Stimulated activated CD4-positive, alpha-beta T cell treated with anti-CD3 and anti-CD28 coated beads, Interleukin-2, amount 100 ng/mL, for 4 hours (primary cell): ENCODE measurements around the gene MYO1F.

Experiments
- DNase-seq: peaks from one replicate; pipeline ENCODE4 v3.0.0-alpha.2; 2020; ENCODE audit warnings: low read depth

MYO1F gene

DNA sequence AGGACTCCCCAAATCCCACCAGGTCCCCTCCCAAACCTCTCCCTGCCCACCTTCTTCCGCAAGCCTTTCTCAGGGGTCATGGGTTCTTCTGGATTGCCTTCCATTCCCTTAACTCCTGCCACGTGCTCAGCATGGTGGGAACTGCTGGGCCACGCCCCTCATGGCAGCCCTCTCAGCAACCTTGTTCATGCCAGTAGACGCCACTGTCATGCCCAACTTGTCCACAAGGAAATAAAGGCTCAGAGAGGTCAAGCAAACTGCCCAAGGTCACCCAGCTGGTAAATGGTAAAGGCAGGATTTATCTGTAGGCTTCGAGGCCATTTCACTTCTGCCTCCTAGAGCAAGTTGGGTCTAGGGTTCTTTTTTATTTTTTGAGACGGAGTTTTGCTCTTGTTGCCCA lies 85.7 kb downstream of the MYO1F start:
- no peak for DNase-seq

DNA sequence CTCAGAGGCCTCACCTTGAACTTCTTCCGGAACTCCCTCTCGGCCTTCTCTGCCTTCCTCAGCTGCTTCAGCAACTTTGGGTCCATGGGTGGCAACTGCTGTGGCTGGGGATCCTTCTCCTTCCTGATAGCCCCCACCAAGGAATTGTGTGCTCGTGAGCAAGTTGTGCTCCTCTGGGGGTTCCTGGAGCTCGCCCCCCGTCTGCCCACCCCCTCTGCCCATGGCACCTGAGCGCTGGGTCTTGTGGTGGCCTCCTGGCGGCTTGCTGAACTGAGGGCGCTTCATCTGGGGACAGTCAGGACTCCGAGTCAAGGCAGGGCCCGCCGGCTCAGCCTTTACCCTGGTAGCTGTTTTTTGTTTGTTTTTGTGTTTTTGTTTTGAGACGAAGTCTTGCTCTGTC lies 86.4 kb downstream of the MYO1F start:
- no peak for DNase-seq

DNA sequence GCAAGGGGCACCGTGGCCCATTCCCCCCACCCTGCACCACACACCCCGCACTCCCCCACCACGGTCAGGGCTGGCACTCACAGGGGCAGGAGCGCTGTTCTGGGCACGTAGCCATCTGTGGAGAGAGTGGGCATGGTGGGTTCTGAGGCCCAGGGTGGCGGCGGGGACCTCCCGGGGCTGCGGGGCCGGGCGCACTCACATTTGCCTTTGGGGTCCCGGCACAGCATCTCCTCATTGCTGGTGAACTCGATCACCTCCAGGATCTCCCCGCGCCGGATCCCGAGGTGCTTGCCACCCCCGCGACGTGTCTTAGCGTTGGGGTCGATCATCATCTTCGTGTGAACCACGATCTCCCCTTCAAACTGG lies 86.9 kb downstream of the MYO1F start:
- no peak for DNase-seq

DNA sequence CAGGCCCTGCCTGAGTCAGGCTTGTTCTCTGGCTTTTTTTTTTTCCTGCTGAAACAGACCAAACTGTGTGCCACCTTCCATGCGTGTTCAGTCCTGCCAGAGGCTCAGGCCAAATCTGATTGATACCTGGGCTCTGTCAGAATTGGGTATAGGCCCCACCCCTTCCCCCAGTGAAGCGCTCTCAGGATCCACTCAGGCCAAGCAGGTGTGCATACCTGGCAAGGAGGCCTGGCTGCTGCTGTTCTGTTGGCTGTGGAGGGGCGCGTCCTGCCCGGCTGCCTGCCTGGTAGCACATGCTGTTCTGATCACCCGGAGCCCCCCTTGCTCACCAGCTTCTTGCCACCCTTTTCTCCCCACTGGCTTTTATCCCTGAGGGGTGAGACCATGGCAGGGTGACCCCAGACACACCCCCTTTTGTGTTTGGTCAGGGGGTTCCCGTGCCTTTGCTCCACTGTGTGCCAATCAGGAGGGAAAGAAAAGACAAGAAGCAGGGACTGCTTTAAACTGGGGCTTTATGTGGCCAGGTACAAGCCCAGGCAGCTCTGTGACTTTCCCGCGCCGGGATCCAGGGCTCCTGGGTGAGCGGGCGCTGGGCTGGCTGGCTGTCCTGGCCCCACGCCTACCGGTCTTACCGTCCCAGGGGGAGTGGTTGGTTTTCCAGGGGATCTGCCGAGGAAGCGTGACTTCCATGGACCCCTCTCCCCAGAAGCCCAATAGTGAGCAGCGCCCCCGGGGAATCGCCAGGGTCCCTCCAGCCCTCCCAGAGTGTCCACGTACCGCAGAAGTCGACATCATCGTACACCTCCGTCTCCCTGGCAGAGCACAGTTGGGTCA lies 87.5 kb downstream of the MYO1F start:
- DNase-seq = no peak

DNA sequence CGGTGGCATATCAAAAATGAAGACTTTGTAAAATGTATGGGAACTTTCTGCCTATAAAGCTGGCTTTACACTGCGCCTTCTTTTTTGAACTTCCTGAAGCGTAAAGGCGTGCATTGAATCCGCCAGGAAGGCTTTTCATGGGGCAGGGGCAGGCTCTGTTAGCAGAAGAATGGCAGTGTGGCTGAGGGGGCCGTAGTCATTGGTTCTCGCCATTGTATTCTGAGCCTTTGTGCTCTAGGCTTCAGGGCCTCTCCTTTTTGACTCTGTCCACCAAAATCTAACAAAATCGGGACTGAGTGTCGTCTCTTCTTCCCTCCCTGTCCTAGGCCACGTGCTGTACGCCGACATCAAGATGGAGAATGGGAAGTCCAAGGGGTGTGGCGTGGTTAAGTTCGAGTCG lies 88.9 kb downstream of the MYO1F start:
- DNase-seq = no peak

DNA sequence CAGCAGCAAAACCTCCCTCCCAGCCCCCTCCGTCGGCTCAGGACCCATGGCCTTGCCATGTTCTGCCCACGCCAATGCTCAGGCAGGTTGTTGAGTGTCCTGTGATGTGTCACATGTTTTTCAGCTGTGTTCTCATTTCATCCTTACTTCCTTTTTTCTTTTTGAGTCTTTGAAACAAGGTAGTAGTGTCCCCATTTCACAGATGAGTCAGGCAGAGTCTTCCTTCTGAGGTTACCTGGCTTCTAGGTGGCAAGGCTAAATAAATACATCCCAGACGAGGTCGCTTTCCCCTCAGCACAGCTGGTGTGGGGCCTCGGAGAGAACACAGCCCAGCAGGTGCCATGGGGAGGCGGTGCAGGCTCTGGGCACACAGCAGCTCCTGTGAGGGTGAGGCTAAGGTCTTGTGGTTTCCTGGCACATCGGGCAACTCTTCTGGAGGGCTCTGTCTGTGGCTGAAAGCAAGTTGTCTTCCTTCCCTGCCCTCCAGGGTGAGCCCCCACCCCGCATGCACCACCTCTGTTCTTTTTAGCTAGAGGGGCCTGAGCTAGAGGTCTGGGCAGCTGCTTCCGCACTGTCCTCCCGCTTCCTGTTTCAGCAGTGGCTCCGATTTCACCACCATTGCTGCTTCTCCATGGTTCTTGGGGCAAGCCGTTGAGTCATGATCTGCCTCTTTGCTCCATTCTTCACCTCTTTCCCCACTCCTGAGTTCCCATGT lies 89.9 kb downstream of the MYO1F start:
- DNase-seq = peak; percentile 10

DNA sequence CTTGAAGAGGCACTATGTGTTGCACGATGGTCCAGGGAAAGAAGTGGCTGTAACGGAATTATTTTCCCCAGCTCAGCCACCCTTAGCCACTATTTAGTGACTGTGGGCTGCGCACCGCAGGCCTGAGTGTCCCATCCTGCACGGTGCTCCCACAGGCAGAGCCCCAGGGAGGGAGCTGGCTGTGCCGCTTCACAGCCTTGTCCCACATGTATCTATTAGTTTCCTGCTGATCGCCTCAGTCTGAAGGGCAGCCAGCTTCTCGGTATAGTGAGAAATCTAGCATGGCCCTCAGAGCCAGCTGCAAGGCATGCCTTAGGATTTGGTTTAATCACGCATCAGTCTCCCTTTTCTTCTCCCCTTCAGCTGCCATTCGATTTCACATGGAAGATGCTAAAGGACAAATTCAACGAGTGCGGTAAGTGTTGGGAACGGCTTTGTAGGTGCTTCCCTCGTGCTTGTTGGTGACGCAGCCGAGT lies 90.5 kb downstream of the MYO1F start:
- no peak for DNase-seq

DNA sequence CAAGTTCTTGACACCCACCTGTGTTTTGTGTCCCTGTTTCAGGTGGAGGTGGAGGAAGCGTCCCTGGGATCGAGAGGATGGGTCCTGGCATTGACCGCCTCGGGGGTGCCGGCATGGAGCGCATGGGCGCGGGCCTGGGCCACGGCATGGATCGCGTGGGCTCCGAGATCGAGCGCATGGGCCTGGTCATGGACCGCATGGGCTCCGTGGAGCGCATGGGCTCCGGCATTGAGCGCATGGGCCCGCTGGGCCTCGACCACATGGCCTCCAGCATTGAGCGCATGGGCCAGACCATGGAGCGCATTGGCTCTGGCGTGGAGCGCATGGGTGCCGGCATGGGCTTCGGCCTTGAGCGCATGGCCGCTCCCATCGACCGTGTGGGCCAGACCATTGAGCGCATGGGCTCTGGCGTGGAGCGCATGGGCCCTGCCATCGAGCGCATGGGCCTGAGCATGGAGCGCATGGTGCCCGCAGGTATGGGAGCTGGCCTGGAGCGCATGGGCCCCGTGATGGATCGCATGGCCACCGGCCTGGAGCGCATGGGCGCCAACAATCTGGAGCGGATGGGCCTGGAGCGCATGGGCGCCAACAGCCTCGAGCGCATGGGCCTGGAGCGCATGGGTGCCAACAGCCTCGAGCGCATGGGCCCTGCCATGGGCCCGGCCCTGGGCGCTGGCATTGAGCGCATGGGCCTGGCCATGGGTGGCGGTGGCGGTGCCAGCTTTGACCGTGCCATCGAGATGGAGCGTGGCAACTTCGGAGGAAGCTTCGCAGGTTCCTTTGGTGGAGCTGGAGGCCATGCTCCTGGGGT lies 91.5 kb downstream of the MYO1F start:
- DNase-seq = no peak

DNA sequence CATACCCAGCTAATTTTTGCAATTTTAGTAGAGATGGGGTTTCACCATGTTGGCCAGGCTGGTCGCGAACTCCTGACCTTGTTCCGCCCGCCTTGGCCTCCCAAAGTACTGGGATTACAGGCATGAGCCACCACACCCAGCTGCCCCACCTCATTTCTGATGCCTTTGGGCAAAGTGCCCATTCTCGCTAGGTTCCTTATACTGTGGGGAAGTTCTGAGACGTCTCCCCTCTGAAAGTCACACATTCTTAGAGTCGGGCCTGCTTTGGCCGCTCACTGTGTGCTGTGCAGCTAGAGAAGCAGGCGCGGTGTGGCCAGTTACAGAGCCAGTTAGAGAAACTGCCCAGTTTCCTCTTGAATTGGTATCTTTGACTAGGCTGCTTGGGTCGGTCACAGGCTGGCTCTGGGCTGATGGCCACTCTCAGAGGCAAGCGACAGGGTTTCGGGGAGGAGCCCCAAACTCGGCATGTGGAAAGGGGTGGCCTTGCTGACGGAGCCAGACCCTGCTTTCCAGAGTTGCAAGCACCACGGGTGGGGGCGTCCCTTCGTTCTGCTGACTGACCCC lies 92.8 kb downstream of the MYO1F start:
- no peak for DNase-seq

DNA sequence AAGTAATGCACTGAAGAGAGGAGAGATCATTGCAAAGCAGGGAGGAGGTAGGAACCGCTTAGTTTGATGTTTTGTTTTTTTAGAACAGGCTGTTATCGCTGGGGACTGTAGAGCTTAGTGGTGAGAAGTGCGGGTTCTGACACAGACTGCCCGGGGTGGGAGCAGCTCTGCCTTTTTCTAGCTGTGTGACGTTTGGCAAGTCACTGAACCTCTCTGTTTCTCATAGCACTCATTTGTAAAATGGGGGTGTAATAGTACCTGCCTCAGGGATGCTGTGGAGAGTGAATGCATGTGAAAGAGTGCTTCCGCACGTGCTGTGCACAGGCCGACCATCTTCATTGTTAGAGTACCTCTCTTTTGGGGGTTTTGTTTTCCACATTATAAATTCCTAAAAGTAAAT lies 94.1 kb downstream of the MYO1F start:
- DNase-seq = no peak

DNA sequence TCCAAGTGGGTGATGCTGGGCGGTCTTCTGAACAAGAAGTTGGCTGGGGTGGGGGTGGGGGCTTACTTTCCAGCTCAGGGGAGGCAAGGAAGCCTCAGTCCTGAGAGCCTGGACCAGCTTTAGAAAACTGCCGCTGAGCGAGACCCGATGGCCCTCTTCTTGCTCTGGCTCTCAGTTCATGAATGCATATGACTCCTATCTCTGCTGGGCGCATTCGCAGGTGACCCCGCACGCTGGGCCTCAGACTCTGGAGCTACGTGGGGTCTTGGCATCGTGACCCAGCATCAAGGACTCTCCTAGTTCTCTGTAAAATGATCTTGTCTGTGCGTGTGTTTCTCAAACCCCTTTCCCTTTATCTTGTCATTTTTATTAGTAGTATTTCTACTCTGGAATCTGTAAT lies 94.5 kb downstream of the MYO1F start:
- no peak for DNase-seq

DNA sequence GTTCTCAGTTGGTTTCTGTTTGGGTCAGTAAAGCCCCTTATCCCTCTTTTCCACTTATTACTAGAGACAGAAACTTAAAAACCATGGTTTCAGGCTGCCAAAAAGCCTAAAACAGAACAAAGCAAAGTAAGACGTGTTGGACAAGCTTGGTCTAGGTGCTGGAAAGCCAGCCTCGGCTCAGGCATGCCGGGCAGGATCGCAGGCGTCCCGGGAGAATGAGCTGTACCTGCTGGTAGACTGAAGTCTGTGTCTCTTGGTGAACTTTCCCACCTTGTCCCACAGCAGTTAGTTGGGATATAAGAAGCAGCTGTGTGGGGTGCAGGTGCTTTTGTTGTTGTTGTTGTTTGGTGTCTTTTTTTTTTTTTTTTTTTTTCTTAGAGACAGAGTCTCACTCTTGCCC lies 95.6 kb downstream of the MYO1F start:
- DNase-seq = no peak

DNA sequence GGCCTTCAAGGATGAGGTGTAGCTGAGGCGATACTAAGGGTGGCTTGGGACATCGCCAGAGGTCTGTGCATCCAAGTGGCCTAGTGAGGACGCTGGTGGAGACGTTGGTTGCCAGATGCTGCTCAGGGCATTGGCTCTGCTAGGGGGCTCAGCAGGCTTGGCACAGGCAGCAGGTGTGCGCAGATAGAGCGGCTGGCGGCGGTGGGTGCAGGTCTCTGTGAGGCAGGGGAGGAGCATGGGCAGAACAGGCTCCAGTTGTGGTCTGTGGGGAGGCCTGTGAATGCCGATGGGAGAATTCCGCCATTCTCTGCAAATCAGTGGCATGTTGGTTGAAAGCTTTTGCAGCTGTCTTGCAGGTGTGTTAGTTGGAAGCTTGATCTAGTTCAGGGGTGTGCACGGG lies 96.0 kb downstream of the MYO1F start:
- DNase-seq = no peak

DNA sequence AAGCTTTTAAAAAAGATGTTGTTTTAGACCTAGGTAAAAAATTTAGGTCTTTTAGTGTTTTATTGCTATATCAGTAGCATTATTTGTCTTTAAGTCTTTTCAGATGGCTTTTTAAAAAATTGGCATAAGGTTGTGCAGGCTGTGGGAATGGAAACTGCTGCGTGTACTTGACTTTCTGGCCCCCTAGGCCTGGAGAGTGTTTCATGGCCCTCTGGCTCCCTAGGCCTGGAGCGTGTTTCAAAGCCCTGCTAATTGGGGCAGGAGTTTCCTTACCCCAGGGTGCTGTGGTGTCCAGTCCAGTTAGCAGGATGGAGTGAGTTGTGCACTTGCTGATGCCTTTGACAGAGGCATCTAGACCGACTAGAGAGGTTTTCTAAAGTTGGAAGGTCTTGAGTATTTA lies 98.6 kb downstream of the MYO1F start:
- no peak for DNase-seq

DNA sequence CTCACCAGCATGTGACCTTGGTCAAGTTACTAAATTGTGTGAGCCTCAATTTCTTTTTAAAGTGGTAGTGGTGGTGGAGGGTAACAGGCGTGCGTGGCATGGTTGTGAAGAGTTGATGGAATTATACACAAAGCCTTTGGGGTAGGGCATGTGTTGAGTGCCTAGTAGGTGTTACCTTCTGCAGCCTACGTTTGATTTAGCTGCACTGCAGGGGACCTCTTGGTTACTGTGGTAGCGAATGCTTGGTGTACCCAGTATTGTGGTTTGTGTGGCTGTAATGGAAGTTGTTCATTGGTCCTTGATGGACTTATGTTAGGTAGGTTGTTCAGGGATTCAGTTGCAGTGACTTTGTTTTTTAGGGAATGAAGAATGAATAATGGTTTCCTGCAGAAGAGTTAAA lies 99.4 kb downstream of the MYO1F start:
- DNase-seq = no peak

DNA sequence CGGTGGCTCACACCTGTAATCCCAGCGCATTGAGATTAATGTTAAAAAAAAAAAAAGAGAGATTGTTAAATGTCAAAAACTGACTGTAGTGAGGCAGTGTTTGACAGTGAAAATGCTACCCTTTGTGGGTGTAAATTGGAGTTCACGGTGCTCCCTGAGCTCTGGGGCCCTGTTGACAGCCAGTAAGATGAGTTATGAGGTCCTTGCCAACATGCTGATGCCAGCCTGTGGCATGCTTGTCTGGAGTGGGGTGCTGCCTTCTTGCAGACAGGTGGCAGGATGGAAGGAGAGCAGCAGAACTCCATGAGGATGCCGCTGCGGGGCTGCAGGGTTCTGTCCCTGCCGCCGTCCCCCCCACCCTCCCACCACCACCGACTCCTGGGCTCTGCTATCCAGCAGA lies 100.7 kb downstream of the MYO1F start:
- no peak for DNase-seq

DNA sequence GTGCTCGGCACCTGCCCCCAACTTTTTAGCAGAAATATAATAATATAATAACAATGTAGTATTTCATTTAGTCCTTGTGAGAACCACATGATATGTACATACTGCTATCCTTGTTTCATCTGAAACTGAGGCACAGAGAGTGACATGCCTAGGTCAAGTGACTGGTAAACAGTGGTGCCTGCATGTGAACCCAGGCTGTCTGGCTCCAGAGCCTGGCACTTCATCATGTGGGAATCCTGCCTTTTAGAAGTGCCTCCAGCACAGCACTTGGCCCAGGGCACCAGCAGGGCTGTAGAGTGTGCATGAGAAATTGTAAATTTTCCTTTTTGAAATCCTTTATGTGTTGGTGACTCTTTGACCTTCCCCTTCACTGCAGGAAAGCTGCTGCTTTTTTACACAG lies 102.2 kb downstream of the MYO1F start:
- DNase-seq = no peak

DNA sequence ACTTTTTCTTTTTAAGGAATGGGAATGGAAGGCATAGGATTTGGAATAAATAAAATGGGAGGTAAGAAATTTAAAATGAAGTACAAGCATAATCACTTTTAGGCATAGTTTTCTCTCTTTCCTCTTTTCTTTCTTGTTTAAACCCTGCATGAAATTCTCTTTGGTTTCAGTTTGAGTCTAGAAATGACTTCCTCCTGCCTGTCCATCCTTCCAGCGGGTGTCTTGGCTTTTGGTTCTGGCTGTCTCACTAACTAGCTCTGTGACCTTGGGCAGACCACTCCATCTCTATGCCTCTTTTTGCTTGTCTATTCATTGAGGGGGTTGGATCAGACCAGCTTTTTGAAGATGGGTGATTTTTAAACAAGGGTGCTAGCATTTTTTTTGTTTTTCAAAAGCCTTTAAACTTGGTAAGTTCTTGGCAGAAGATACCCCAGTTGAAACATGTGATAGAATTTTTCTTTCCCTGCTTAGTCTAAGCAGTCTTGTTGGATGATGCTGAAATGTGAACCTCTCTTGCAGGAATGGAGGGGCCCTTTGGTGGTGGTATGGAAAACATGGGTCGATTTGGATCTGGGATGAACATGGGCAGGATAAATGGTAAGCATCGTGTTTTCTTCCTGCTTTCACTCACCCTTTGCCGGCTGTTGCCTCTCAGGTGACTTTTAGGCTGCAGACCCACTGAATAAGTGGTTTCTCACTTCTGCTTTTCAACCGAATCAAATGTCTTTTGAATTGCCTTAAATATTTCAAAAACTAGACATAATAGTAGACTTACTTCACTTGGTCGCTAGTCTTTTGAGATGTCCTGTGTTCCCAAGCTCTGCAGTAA lies 103.4 kb downstream of the MYO1F start:
- no peak for DNase-seq
